ENCODE data around the gene PITPNB.

- no peak for TF ChIP-seq EP300 (IDR thresholded peaks at IDR 0.05)
- no peak for TF ChIP-seq CTCF (IDR thresholded peaks at IDR 0.05)
- TF ChIP-seq POLR2AphosphoS5 (IDR thresholded peaks at IDR 0.05), result no peak
- TF ChIP-seq POLR2A (IDR thresholded peaks at IDR 0.05), result no peak
Observed at GRCh38 chr22:27832606-27833005, 86.5 kb downstream of the PITPNB start.

All from suprapubic skin (tissue), 4 donors.